GM12878 (cell line): ENCODE measurements around the gene PAX5.

Experiments
- CBX3 ChIP-seq: fragments of 200-600 bp; sonication (generic); IDR thresholded peaks from 2 replicates; pipeline ENCODE4 v1.6.1; 2016; ENCODE audit warnings: low read depth, borderline replicate concordance
- CHD2 ChIP-seq: IDR thresholded peaks from 2 replicates; pipeline ENCODE4 v1.6.1; 2011; ENCODE audit warnings: low read depth, low read length, improper control_type of control experiment, borderline replicate concordance
- EGR1 ChIP-seq, 2 experiments: IDR thresholded peaks; 1 replicate in 1 of 2; 2 replicates in 1 of 2; pipeline ENCODE4 v1.6.1; 2011 to 2012; ENCODE audit warnings: low read depth in 2 of 2, low read length in 2 of 2, borderline replicate concordance in 1 of 2, mild to moderate bottlenecking in 1 of 2, moderate library complexity in 1 of 2
- ESRRA ChIP-seq: IDR thresholded peaks from 2 replicates; pipeline ENCODE4 v1.6.1; 2012; ENCODE audit warnings: mild to moderate bottlenecking, low read length, improper control_type of control experiment
- HDAC2 ChIP-seq: fragments of 200-600 bp; sonication (generic); IDR thresholded peaks from 2 replicates; pipeline ENCODE4 v1.6.1; 2017
- POLR2A ChIP-seq: IDR thresholded peaks from 2 replicates; pipeline ENCODE4 v1.6.1; 2011; ENCODE audit warnings: low read depth, mild to moderate bottlenecking, low read length
- TAF1 ChIP-seq: IDR thresholded peaks from 2 replicates; pipeline ENCODE4 v1.6.1; 2011; ENCODE audit warnings: mild to moderate bottlenecking, low read depth, low read length, borderline replicate concordance
- ZNF274 ChIP-seq: IDR thresholded peaks from one replicate; pipeline ENCODE4 v1.8.0; 2011; ENCODE audit not compliant: insufficient read length, insufficient read depth
- TF ChIP-seq, protein P1 (sequence below): fragments of 450-650 bp; formaldehyde crosslinking; IDR thresholded peaks from 2 replicates; pipeline ENCODE4 v1.4.0; 2020; ENCODE audit warnings: mild to moderate bottlenecking, moderate library complexity
- TF ChIP-seq, protein P2 (sequence below), 3 experiments: IDR thresholded peaks in 2 of 3; conservative IDR thresholded peaks in 1 of 3; 2 replicates each; pipeline ENCODE4 v1.5.1; 2011; ENCODE audit warnings: low read depth in 3 of 3, low read length in 3 of 3, mild to moderate bottlenecking in 3 of 3, control low read depth in 2 of 3, moderate library complexity in 2 of 3, inconsistent platforms in 1 of 3, mixed read lengths in 1 of 3; ENCODE audit not compliant: control insufficient read depth in 2 of 3, insufficient read depth in 1 of 3; ENCODE audit errors: extremely low read depth in 1 of 3
- TF ChIP-seq, protein P3 (sequence below): IDR thresholded peaks from 2 replicates; pipeline ENCODE4 v1.6.1; 2012; ENCODE audit warnings: low read depth, low read length, improper control_type of control experiment

DNA sequence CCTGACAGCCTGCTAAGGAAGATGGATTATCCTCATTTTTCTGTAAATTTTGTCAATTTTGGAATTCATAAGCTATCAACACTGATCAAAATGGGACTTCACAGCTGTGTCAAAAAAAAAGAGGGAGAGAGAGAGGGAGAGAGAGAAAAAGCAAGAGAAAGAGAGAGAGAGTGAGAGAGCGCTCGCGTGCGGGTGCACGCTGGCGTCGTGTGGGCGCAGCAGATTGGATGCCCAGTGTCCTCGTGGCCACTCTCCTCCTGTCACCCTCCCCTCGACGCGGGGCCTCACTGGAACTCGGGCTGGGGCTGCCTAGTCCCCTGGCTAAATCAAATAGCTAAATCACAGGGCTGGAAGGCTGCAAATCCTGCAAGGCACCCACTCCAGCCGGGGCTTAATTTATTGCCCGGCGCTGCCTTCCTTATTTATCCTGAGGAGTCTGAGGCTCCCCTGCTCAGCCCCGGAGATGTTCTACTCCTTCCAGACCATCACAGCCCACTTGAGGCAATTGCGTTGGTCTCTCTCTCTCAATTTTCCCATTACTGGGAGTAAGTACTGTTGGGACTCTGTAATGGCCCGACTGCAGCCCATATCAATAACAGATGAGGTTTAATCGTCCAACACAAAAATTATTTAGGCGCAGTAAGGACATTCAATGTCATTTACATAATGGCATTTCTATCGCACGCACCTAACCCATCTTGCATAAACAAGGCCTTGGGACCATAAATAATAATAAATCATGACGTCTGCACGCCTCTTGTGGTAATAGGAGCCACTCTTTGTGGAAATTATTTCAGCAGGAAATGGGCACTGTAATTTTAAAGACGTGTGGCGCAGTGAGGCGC lies 94.2 kb downstream of the PAX5 start:
- TF ChIP-seq CHD2 (no peak), HDAC2 (no peak), ESRRA (no peak), ZNF274 (no peak), EGR1 (IDR thresholded peaks at IDR 0.05; ENCODE audit: borderline replicate concordance in 1 of 2, low read depth in 2 of 2, low read length in 2 of 2) (no peak), POLR2A (no peak), CBX3 (no peak), TAF1 (no peak)
- TF ChIP-seq, protein P1, sequence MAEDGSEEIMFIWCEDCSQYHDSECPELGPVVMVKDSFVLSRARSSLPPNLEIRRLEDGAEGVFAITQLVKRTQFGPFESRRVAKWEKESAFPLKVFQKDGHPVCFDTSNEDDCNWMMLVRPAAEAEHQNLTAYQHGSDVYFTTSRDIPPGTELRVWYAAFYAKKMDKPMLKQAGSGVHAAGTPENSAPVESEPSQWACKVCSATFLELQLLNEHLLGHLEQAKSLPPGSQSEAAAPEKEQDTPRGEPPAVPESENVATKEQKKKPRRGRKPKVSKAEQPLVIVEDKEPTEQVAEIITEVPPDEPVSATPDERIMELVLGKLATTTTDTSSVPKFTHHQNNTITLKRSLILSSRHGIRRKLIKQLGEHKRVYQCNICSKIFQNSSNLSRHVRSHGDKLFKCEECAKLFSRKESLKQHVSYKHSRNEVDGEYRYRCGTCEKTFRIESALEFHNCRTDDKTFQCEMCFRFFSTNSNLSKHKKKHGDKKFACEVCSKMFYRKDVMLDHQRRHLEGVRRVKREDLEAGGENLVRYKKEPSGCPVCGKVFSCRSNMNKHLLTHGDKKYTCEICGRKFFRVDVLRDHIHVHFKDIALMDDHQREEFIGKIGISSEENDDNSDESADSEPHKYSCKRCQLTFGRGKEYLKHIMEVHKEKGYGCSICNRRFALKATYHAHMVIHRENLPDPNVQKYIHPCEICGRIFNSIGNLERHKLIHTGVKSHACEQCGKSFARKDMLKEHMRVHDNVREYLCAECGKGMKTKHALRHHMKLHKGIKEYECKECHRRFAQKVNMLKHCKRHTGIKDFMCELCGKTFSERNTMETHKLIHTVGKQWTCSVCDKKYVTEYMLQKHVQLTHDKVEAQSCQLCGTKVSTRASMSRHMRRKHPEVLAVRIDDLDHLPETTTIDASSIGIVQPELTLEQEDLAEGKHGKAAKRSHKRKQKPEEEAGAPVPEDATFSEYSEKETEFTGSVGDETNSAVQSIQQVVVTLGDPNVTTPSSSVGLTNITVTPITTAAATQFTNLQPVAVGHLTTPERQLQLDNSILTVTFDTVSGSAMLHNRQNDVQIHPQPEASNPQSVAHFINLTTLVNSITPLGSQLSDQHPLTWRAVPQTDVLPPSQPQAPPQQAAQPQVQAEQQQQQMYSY (CRISPR knock-in tag): no peak
- TF ChIP-seq, protein P2, sequence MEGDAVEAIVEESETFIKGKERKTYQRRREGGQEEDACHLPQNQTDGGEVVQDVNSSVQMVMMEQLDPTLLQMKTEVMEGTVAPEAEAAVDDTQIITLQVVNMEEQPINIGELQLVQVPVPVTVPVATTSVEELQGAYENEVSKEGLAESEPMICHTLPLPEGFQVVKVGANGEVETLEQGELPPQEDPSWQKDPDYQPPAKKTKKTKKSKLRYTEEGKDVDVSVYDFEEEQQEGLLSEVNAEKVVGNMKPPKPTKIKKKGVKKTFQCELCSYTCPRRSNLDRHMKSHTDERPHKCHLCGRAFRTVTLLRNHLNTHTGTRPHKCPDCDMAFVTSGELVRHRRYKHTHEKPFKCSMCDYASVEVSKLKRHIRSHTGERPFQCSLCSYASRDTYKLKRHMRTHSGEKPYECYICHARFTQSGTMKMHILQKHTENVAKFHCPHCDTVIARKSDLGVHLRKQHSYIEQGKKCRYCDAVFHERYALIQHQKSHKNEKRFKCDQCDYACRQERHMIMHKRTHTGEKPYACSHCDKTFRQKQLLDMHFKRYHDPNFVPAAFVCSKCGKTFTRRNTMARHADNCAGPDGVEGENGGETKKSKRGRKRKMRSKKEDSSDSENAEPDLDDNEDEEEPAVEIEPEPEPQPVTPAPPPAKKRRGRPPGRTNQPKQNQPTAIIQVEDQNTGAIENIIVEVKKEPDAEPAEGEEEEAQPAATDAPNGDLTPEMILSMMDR (IDR thresholded peaks at IDR 0.05 in 2 of 3, conservative IDR thresholded peaks at IDR 0.05 in 1 of 3; ENCODE audit: control insufficient read depth in 2 of 3, extremely low read depth in 1 of 3, insufficient read depth in 1 of 3, low read depth in 3 of 3, low read length in 3 of 3): no peak
- TF ChIP-seq, protein P3, sequence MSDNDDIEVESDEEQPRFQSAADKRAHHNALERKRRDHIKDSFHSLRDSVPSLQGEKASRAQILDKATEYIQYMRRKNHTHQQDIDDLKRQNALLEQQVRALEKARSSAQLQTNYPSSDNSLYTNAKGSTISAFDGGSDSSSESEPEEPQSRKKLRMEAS: no peak
